ENCODE data around the gene L3MBTL4.
A peak's percentile ranks its signal among the peaks of the same experiment; 100 is the strongest.

The L3MBTL4 gene

DNA sequence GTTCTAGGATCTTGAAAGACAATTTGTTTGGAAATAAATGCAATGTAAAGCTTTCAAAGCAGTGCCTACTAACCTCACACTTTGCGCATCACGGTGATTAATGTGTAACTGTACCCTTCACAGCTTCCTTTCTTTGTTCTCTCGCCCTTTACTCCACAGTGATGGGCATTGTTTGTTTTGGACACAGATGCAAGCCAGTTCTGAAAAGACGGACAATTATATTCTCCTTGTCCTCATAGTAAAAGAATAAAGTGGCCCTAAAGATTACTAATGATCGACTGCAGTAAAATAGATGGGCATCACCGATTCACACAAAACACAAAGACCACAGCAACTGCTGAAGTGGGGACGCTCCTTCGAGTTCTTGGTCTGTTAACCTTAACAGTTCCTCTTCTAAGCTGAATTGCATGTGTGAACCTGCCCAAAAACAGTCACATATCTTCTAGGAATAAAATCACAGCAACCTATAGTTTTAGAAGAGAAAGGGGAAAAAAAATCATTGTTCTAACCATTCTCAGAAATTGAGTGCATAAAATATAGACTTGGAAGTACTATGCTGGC, 7.7 kb downstream of the L3MBTL4 start (continued):
- TF ChIP-seq POU6F1 (CRISPR knock-in tag; IDR thresholded peaks at IDR 0.05; ENCODE audit: borderline replicate concordance, low read depth) (no peak), RARB (CRISPR knock-in tag; IDR thresholded peaks at IDR 0.05) (no peak)

- TF ChIP-seq ZC3H10 (CRISPR knock-in tag; IDR thresholded peaks at IDR 0.05) (no peak), ZNF565 (CRISPR knock-in tag; conservative IDR thresholded peaks at IDR 0.05; ENCODE audit: low read depth) (no peak), ZNF70 (CRISPR knock-in tag; IDR thresholded peaks at IDR 0.05) (no peak), TOX (CRISPR knock-in tag; IDR thresholded peaks at IDR 0.05; ENCODE audit: borderline replicate concordance) (no peak), CREB5 (CRISPR knock-in tag; IDR thresholded peaks at IDR 0.05; ENCODE audit: low read depth) (no peak), ISL1 (CRISPR knock-in tag; IDR thresholded peaks at IDR 0.05) (no peak), POU6F1 (CRISPR knock-in tag; IDR thresholded peaks at IDR 0.05; ENCODE audit: borderline replicate concordance, low read depth) (no peak), ESRRG (CRISPR knock-in tag; IDR thresholded peaks at IDR 0.05) (no peak), RARB (CRISPR knock-in tag; IDR thresholded peaks at IDR 0.05) (no peak), ZNF8 (CRISPR knock-in tag; IDR thresholded peaks at IDR 0.05) (no peak), SNAI2 (CRISPR knock-in tag; IDR thresholded peaks at IDR 0.05) (no peak), OSR1 (CRISPR knock-in tag; IDR thresholded peaks at IDR 0.05) (no peak), GLIS3 (CRISPR knock-in tag; IDR thresholded peaks at IDR 0.05) (no peak), TSHZ2 (CRISPR knock-in tag; IDR thresholded peaks at IDR 0.05) (no peak)
- ATAC-seq, result no peak
These were observed 8.4 kb downstream of the L3MBTL4 start for GRCh38 chr18:6406075-6406909.

DNA sequence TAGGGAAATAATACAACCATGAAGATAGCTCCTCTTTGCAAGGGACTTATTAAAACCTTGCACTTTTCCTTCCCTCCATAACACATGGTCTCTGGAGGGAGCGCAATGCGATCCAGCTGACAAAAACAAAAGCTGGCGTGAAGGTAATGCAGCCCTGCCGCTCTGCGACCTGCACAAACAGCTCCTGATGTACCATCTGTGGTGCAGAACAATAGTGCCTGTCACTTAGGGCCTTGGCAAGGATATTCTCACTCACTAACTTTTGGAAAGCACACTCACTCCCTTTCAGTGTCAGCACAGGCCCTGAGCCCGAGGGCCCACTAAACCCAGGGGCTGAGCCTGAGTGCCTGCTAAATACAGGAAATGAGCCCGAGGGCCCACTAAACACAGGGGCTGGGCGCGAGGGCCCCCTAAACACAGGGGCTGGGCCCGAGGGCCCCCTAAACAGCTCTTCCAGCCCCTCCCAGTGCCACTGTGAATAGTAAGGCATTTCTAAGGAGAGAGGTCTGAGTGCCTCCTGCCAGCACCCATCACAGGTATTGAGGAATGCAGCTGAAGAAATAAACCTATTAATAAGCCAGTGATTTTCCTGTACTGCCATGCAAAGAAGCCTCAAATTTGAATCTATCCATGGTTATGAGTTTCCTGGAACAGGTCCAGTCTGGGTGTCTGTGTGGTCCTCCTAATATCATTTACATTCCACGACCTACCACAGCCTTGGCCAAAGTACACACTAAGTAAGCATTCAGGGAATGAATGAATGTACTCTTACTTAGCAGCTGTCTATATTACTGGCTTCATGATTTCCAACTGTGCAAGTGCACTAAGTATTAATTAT, 9.3 kb downstream of the L3MBTL4 start:
- ATAC-seq, result no peak
- TF ChIP-seq CSRNP3 (CRISPR knock-in tag; IDR thresholded peaks at IDR 0.05) (no peak), ISL1 (CRISPR knock-in tag; IDR thresholded peaks at IDR 0.05) (peak; percentile 62)

- ATAC-seq, result no peak
- no peak for TF ChIP-seq TSHZ2 (CRISPR knock-in tag; IDR thresholded peaks at IDR 0.05)
- TF ChIP-seq ZNF565 (CRISPR knock-in tag; conservative IDR thresholded peaks at IDR 0.05; ENCODE audit: low read depth), result no peak
- no peak for TF ChIP-seq ZC3H10 (CRISPR knock-in tag; IDR thresholded peaks at IDR 0.05)
- TF ChIP-seq TCF4 (CRISPR knock-in tag; IDR thresholded peaks at IDR 0.05; ENCODE audit: borderline replicate concordance), result no peak
- no peak for TF ChIP-seq POU6F1 (CRISPR knock-in tag; IDR thresholded peaks at IDR 0.05; ENCODE audit: borderline replicate concordance, low read depth)
- no peak for TF ChIP-seq TOX (CRISPR knock-in tag; IDR thresholded peaks at IDR 0.05; ENCODE audit: borderline replicate concordance)
- no peak for TF ChIP-seq CSDC2 (CRISPR knock-in tag; IDR thresholded peaks at IDR 0.05)
- TF ChIP-seq ZFP30 (CRISPR knock-in tag; IDR thresholded peaks at IDR 0.05), result no peak
- TF ChIP-seq ISL1 (CRISPR knock-in tag; IDR thresholded peaks at IDR 0.05), result no peak
- TF ChIP-seq ZNF8 (CRISPR knock-in tag; IDR thresholded peaks at IDR 0.05), result no peak
- TF ChIP-seq GLIS3 (CRISPR knock-in tag; IDR thresholded peaks at IDR 0.05), result no peak
- no peak for TF ChIP-seq ZNF70 (CRISPR knock-in tag; IDR thresholded peaks at IDR 0.05)
- TF ChIP-seq ESRRG (CRISPR knock-in tag; IDR thresholded peaks at IDR 0.05), result no peak
- no peak for TF ChIP-seq RARB (CRISPR knock-in tag; IDR thresholded peaks at IDR 0.05)
- no peak for TF ChIP-seq SNAI2 (CRISPR knock-in tag; IDR thresholded peaks at IDR 0.05)
These were observed 9.9 kb downstream of the L3MBTL4 start for GRCh38 chr18:6404834-6405233.
